ENCODE results near the gene TASOR2. TPM values are rescaled to one million over a fixed set of nuclear protein-coding genes. Genes with fewer than 3 reads are reported as not detected.
A peak's percentile ranks its signal among the peaks of the same experiment; 100 is the strongest.

Gene TASOR2
- total and polyA plus RNA-seq, 2 donors (not counting 1 experiment from before 2014, with no cell fraction given) = 12.3 to 68.6 TPM

GRCh38 chr10:5647507-5648240, 37.0 kb upstream of the TASOR2 start:
- Histone ChIP-seq H2AFZ (ENCODE audit: insufficient read depth, low read depth, low read length, poor library complexity, severe bottlenecking) (no peak overlapping the region), H3K4me2 (replicated peaks; ENCODE audit: low read depth, low read length, poor library complexity, severe bottlenecking) (no peak overlapping the region), H3K27me3 (replicated peaks in 1 of 4; ENCODE audit: control extremely low read depth in 1 of 4, control insufficient read depth in 3 of 4, insufficient read depth in 4 of 4, low read length in 3 of 4) (no peaks in the 10 kb centered on the region), H4K20me1 (ENCODE audit: control insufficient read depth, insufficient read depth, low read length, poor library complexity, severe bottlenecking) (no peaks in the 10 kb centered on the region), H3K79me2 (ENCODE audit: control insufficient read depth, insufficient read depth, low read length) (no peaks in the 10 kb centered on the region), H3K4me1 (ENCODE audit: control insufficient read depth in 2 of 2, insufficient read depth in 2 of 2, low read length in 2 of 2) (peaks cover 21 to 23% of the 10 kb centered on the region in 2 donors), H3K4me3 (ENCODE audit: control extremely low read depth in 1 of 5, extremely low read depth in 1 of 5, insufficient read depth in 1 of 5, low read depth in 2 of 5, low read length in 4 of 5) (no peak overlapping the region), H3K36me3 (replicated peaks in 1 of 2; ENCODE audit: control extremely low read depth in 1 of 2, control insufficient read depth in 1 of 2, extremely low read depth in 1 of 2, insufficient read depth in 2 of 2, low read length in 1 of 2) (peaks cover 0 to 2% of the 10 kb centered on the region in 2 experiments), H3K9ac (ENCODE audit: low read length) (no peak overlapping the region), H3K27ac (ENCODE audit: low read length in 2 of 2) (no peak overlapping the region), H3K9me3 (ENCODE audit: control extremely low read depth in 1 of 3, control insufficient read depth in 2 of 3, insufficient read depth in 1 of 3, low read length in 2 of 3) (no peaks in the 10 kb centered on the region)
- TF ChIP-seq, protein P1, sequence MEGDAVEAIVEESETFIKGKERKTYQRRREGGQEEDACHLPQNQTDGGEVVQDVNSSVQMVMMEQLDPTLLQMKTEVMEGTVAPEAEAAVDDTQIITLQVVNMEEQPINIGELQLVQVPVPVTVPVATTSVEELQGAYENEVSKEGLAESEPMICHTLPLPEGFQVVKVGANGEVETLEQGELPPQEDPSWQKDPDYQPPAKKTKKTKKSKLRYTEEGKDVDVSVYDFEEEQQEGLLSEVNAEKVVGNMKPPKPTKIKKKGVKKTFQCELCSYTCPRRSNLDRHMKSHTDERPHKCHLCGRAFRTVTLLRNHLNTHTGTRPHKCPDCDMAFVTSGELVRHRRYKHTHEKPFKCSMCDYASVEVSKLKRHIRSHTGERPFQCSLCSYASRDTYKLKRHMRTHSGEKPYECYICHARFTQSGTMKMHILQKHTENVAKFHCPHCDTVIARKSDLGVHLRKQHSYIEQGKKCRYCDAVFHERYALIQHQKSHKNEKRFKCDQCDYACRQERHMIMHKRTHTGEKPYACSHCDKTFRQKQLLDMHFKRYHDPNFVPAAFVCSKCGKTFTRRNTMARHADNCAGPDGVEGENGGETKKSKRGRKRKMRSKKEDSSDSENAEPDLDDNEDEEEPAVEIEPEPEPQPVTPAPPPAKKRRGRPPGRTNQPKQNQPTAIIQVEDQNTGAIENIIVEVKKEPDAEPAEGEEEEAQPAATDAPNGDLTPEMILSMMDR (IDR thresholded peaks at IDR 0.05) = no peak
- no peak for TF ChIP-seq EZH2 (IDR thresholded peaks at IDR 0.05; ENCODE audit: borderline replicate concordance, insufficient read depth, low read depth, low read length, poor library complexity, severe bottlenecking)
- Mint-ChIP-seq H3K27me3 (no peaks in the 10 kb centered on the region), H3K9me3 (ENCODE audit: insufficient read depth) (no peaks in the 10 kb centered on the region), H3K27ac (peak overlapping the region; percentile 56), H3K4me3 (no peak overlapping the region), H3K4me1 (peaks cover 28% of the 10 kb centered on the region)
- intact Hi-C loops (cut with micrococcal nuclease) = no loop called here
- WGBS (ENCODE audit: insufficient coverage) = 98% methylated on average over 11 of the region's 11 CpGs
- ATAC-seq (ENCODE audit: low read depth) = no peak
- ChIA-PET CTCF (interaction anchor here (1.9 to 3.3 kb wide), 2 partner anchors 18 to 25 kb away, joined by 12 to 15 read pairs; no protein-coding TSS in a partner anchor), POLR2A (no interaction called here)
- DNase-seq = no peak

Measured in B cell (primary cell).